A549 (cell line): ENCODE measurements around the gene TLNRD1. TPM values are rescaled to one million over a fixed set of nuclear protein-coding genes. Genes with fewer than 3 reads are reported as not detected.

Experiments used
- ATAC-seq, 2 experiments: fragments of 200-7000 bp in 1 of 2; fragments of >200 bp in 1 of 2; cut with Nextera tagmentation in 1 of 2; cut with Tn5 transposase in 1 of 2; 3 replicates each; pipeline versions ENCODE4 v1.8.0 to v1.9.1; 2018 to 2020; ENCODE audit warnings: mild to moderate bottlenecking in 1 of 2, moderate library complexity in 1 of 2
- CTCF ChIA-PET: fragments of 300-600 bp; sonication (Branson Sonifier 250); formaldehyde crosslinking; extraction: SDS; loops from one replicate; lab custom pipeline; 2021; ENCODE audit warnings: antibody characterized with exemption, inconsistent platforms; lab: Yijun Ruan, JAX
- POLR2A ChIA-PET: fragments of 350-600 bp; formaldehyde crosslinking; extraction: SDS; loops from one replicate; lab custom pipeline; 2021; ENCODE audit warnings: antibody characterized with exemption, inconsistent platforms; lab: Yijun Ruan, JAX
- DNase-seq, 2 experiments: peaks; one replicate each; pipeline versions ENCODE4 v3.0.0 to v3.0.0-alpha.2; 2011 to 2016; ENCODE audit warnings: low read depth in 1 of 2, low spot score in 1 of 2
- FAIRE-seq: peaks from 2 replicates; lab custom pipeline; 2011; peaks lifted over from hg19 to GRCh38; lab: Jason Lieb, UNC
- H3K27ac ChIP-seq, 2 experiments: fragments of >200 bp; sonication (Bioruptor Twin); formaldehyde crosslinking; 3 replicates each; pipeline ENCODE4 v1.5.1; 2016 to 2017
- H3K4me1 ChIP-seq: fragments of >200 bp; sonication (Bioruptor Twin); formaldehyde crosslinking; 3 replicates; pipeline ENCODE4 v1.6.1; 2016
- H3K4me2 ChIP-seq: fragments of >200 bp; sonication (Bioruptor Twin); formaldehyde crosslinking; 3 replicates; pipeline ENCODE4 v1.6.1; 2016
- H3K4me3 ChIP-seq: fragments of >200 bp; sonication (Bioruptor Twin); formaldehyde crosslinking; 3 replicates; pipeline ENCODE4 v1.5.1; 2016
- H3K9me3 ChIP-seq: fragments of >200 bp; sonication (Bioruptor Twin); formaldehyde crosslinking; 3 replicates; pipeline ENCODE4 v1.6.1; 2016
- CBX2 ChIP-seq: fragments of 200-600 bp; sonication (generic); IDR thresholded peaks from 2 replicates; pipeline ENCODE4 v1.6.1; 2016; ENCODE audit warnings: low read depth, mild to moderate bottlenecking, borderline replicate concordance
- CEBPB ChIP-seq, 2 experiments: fragments of >200 bp in 1 of 2; sonication (Bioruptor Twin) in 1 of 2; formaldehyde crosslinking in 1 of 2; IDR thresholded peaks; 2 replicates each; pipeline ENCODE4 v1.6.1; 2012 to 2016
- CHD2 ChIP-seq: fragments of 150-350 bp; IDR thresholded peaks from 2 replicates; pipeline ENCODE4 v1.6.1; 2014; ENCODE audit warnings: low read length; ENCODE audit not compliant: partially characterized antibody
- CHD4 ChIP-seq: fragments of 200-600 bp; sonication (generic); IDR thresholded peaks from 2 replicates; pipeline ENCODE4 v1.6.1; 2016; ENCODE audit warnings: antibody characterized with exemption, mild to moderate bottlenecking, borderline replicate concordance
- EHF ChIP-seq: fragments of 250-450 bp; sonication (Bioruptor Pico); IDR thresholded peaks from 2 replicates; pipeline ENCODE4 v1.5.0; 2020; ENCODE audit warnings: mild to moderate bottlenecking
- ELK1 ChIP-seq: fragments of 150-350 bp; IDR thresholded peaks from 2 replicates; pipeline ENCODE4 v1.6.1; 2014; ENCODE audit warnings: low read depth, mild to moderate bottlenecking, low read length
- EP300 ChIP-seq, 2 experiments: fragments of >200 bp; sonication (Bioruptor Twin); formaldehyde crosslinking; IDR thresholded peaks; 2 replicates in 1 of 2; 3 replicates in 1 of 2; pipeline ENCODE4 v1.6.1; 2016 to 2017
- FOXS1 ChIP-seq: fragments of 250-450 bp; sonication (Bioruptor Pico); IDR thresholded peaks from 2 replicates; pipeline ENCODE4 v1.5.0; 2020; ENCODE audit warnings: mild to moderate bottlenecking, moderate library complexity
- HES2 ChIP-seq: fragments of >200 bp; sonication (Bioruptor Twin); formaldehyde crosslinking; IDR thresholded peaks from 2 replicates; pipeline ENCODE4 v1.6.1; 2016
- HEYL ChIP-seq: fragments of 250-450 bp; sonication (Bioruptor Pico); IDR thresholded peaks from 2 replicates; pipeline ENCODE4 v1.8.0; 2021; ENCODE audit warnings: mild to moderate bottlenecking, moderate library complexity
- HMGXB4 ChIP-seq: fragments of 250-450 bp; sonication (Bioruptor Pico); IDR thresholded peaks from 2 replicates; pipeline ENCODE4 v1.5.0; 2021; ENCODE audit warnings: mild to moderate bottlenecking, moderate library complexity, borderline replicate concordance
- KDM1A ChIP-seq: fragments of 200-600 bp; sonication (generic); IDR thresholded peaks from 2 replicates; pipeline ENCODE4 v1.6.1; 2016; ENCODE audit warnings: low read depth, mild to moderate bottlenecking
- MAFK ChIP-seq: fragments of 450-650 bp; IDR thresholded peaks from 2 replicates; pipeline ENCODE4 v1.6.1; 2014; ENCODE audit not compliant: partially characterized antibody
- NPAS2 ChIP-seq: fragments of 250-450 bp; sonication (Bioruptor Pico); IDR thresholded peaks from 2 replicates; pipeline ENCODE4 v1.8.0; 2022; ENCODE audit warnings: mild to moderate bottlenecking, moderate library complexity, borderline replicate concordance
- PHF8 ChIP-seq: fragments of 200-600 bp; sonication (generic); IDR thresholded peaks from 2 replicates; pipeline ENCODE4 v1.6.1; 2016; ENCODE audit warnings: low read depth, mild to moderate bottlenecking, antibody characterized with exemption, moderate library complexity, borderline replicate concordance
- POLR2A ChIP-seq: IDR thresholded peaks from 2 replicates; pipeline ENCODE4 v1.6.1; 2012; ENCODE audit warnings: mild to moderate bottlenecking, low read length
- RAD21 ChIP-seq, 2 experiments: fragments of >200 bp in 1 of 2; sonication (Bioruptor Twin) in 1 of 2; formaldehyde crosslinking in 1 of 2; IDR thresholded peaks in 1 of 2; conservative IDR thresholded peaks in 1 of 2; 2 replicates in 1 of 2; 3 replicates in 1 of 2; pipeline ENCODE4 v1.6.1; 2012 to 2018; ENCODE audit warnings: inconsistent platforms in 1 of 2
- RCOR1 ChIP-seq: fragments of 150-350 bp; IDR thresholded peaks from 2 replicates; pipeline ENCODE4 v1.6.1; 2014; ENCODE audit warnings: antibody characterized with exemption, low read length, low read depth
- RFX5 ChIP-seq: fragments of 450-650 bp; IDR thresholded peaks from 2 replicates; pipeline ENCODE4 v1.7.1; 2014; ENCODE audit warnings: antibody characterized with exemption, mild to moderate bottlenecking, moderate library complexity
- RNF2 ChIP-seq: fragments of 200-600 bp; sonication (generic); IDR thresholded peaks from 2 replicates; pipeline ENCODE4 v1.6.1; 2016; ENCODE audit warnings: low read depth, mild to moderate bottlenecking, antibody characterized with exemption, moderate library complexity, borderline replicate concordance
- TFCP2L1 ChIP-seq: fragments of 250-450 bp; sonication (Bioruptor Pico); IDR thresholded peaks from 2 replicates; pipeline ENCODE4 v1.5.0; 2021; ENCODE audit warnings: mild to moderate bottlenecking
- TP53 ChIP-seq: fragments of 250-450 bp; sonication (Bioruptor Pico); IDR thresholded peaks from 2 replicates; pipeline ENCODE4 v1.5.0; 2021; ENCODE audit warnings: mild to moderate bottlenecking, moderate library complexity
- WGBS: methylation state at CpG from one replicate; pipeline ENCODE4 v1.1.6; 2017; ENCODE audit errors: missing lambda C conversion rate; 5-methylcytosine and 5-hydroxymethylcytosine counted together
- polyA plus RNA-seq, 4 experiments: library from polyadenylated mRNA; depleted of rRNA in 3 of 4; stranded (reverse); fragments of >200 nt; fragmentation: RNase III in 1 of 4; extraction: RNeasy Plus Mini Kit Qiagen cat#74134 plus additional on column Dnase treatment in 1 of 4; gene quantifications; 2 replicates in 3 of 4; 3 replicates in 1 of 4; pipeline ENCODE4 v1.2.3, GENCODE V29; 2011 to 2017
- TF ChIP-seq, protein P1 (sequence below): fragments of 250-450 bp; sonication (Bioruptor Pico); IDR thresholded peaks from 2 replicates; pipeline ENCODE4 v1.5.0; 2020; ENCODE audit warnings: low read depth, mild to moderate bottlenecking, moderate library complexity
- TF ChIP-seq, protein P2 (sequence below): fragments of >200 bp; sonication (Bioruptor Twin); formaldehyde crosslinking; IDR thresholded peaks from 3 replicates; pipeline ENCODE4 v1.5.1; 2016

The TLNRD1 gene
- polyA plus RNA-seq, 2 of the 4 experiments (the other 2 are of a cell fraction), result 6.6 to 7.2 TPM

DNA sequence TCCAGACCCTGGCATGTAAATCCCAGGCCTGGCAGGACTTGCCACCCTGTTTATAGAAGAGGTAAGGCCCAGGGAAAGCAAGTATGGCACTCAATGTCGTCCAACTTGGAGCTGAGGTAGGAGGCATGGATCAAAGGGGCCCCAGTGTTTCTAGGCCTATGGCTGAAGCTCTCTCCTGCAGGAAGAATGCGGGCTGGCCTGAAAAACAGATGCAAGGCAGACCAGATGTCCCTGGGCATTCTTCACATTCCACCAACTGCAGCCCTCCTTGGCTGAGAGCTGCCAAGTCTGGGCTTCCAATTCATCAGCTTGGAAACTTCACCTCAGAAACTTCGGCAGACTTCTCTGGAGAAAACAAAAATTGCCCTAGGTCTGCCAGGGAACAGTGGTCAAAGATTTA, 33.3 kb upstream of the TLNRD1 start:
- WGBS, result 81% methylated on average over 3 of the region's 3 CpGs
- no peak for ATAC-seq

GRCh38 chr15:80967991-80968510, 32.7 kb upstream of the TLNRD1 start:
- TF ChIP-seq EHF (CRISPR knock-in tag), result no peak
- TF ChIP-seq HMGXB4 (CRISPR knock-in tag), result no peak
- no peak for TF ChIP-seq TFCP2L1 (CRISPR knock-in tag)
- no peak for TF ChIP-seq HES2
- no peak for TF ChIP-seq CHD2
- TF ChIP-seq KDM1A, result no peak
- TF ChIP-seq, protein P1, sequence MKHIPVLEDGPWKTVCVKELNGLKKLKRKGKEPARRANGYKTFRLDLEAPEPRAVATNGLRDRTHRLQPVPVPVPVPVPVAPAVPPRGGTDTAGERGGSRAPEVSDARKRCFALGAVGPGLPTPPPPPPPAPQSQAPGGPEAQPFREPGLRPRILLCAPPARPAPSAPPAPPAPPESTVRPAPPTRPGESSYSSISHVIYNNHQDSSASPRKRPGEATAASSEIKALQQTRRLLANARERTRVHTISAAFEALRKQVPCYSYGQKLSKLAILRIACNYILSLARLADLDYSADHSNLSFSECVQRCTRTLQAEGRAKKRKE, result no peak
- no peak for TF ChIP-seq RFX5
- TF ChIP-seq ELK1, result no peak
- no peak for TF ChIP-seq FOXS1
- no peak for TF ChIP-seq RAD21 (conservative IDR thresholded peaks at IDR 0.05 in 1 of 2, IDR thresholded peaks at IDR 0.05 in 1 of 2)
- no peak for TF ChIP-seq RCOR1
- TF ChIP-seq MAFK, result no peak
- TF ChIP-seq RNF2, result no peak
- no peak for TF ChIP-seq HEYL (CRISPR knock-in tag)
- WGBS, result 95% methylated on average over 4 of the region's 4 CpGs
- Histone ChIP-seq H3K4me2 (no peak overlapping the region), H3K4me3 (no peak overlapping the region), H3K4me1 (no peaks in the 10 kb centered on the region), H3K27ac (no peak overlapping the region), H3K9me3 (peaks cover 3% of the 10 kb centered on the region; the same call in 2 of the 3 replicates)
- ChIA-PET POLR2A (no interaction called here), CTCF (interaction anchor here (0.6 to 9.7 kb wide), 24 partner anchors 9 to 518 kb away, joined by 3 to 235 read pairs (median 5); partner anchors contain the start of gene CEMIP)
- FAIRE-seq, result no peak
- ATAC-seq, result no peak
- DNase-seq, result no peak

More for the DNA sequence above, 33.3 kb upstream of the TLNRD1 start:
- ChIA-PET CTCF (interaction anchor here (0.6 to 9.7 kb wide), 15 partner anchors 10 to 518 kb away, joined by 3 to 235 read pairs (median 6); partner anchors contain the start of gene CEMIP), POLR2A (interaction anchor here (0.8 kb wide), 1 partner anchor 33 kb away, joined by 3 read pairs; the partner anchor contains the start of gene TLNRD1)
- H3K4me3 ChIP-seq, result no peak overlapping the region
- DNase-seq, result no peak
- H3K9me3 ChIP-seq, result peaks cover 3% of the 10 kb centered on the region; the same call in 2 of the 3 replicates
- no peak for FAIRE-seq
- H3K4me1 ChIP-seq, result no peaks in the 10 kb centered on the region
- no peak overlapping the region for H3K4me2 ChIP-seq
- TF ChIP-seq CHD4 (no peak), TP53 (CRISPR knock-in tag) (no peak), CHD2 (no peak), RCOR1 (no peak), CEBPB (IDR thresholded peaks at IDR 0.05) (no peak), POLR2A (no peak), NPAS2 (CRISPR knock-in tag) (no peak), RAD21 (conservative IDR thresholded peaks at IDR 0.05 in 1 of 2, IDR thresholded peaks at IDR 0.05 in 1 of 2) (no peak), EP300 (IDR thresholded peaks at IDR 0.05) (no peak), PHF8 (no peak), CBX2 (no peak)
- TF ChIP-seq, protein P2, sequence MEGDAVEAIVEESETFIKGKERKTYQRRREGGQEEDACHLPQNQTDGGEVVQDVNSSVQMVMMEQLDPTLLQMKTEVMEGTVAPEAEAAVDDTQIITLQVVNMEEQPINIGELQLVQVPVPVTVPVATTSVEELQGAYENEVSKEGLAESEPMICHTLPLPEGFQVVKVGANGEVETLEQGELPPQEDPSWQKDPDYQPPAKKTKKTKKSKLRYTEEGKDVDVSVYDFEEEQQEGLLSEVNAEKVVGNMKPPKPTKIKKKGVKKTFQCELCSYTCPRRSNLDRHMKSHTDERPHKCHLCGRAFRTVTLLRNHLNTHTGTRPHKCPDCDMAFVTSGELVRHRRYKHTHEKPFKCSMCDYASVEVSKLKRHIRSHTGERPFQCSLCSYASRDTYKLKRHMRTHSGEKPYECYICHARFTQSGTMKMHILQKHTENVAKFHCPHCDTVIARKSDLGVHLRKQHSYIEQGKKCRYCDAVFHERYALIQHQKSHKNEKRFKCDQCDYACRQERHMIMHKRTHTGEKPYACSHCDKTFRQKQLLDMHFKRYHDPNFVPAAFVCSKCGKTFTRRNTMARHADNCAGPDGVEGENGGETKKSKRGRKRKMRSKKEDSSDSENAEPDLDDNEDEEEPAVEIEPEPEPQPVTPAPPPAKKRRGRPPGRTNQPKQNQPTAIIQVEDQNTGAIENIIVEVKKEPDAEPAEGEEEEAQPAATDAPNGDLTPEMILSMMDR, result no peak
- H3K27ac ChIP-seq, result no peak overlapping the region
